Body of pancreas (tissue), 4 donors: Measurements from ENCODE around the gene FAM131A.

Experiments used
- CTCF ChIP-seq, 7 experiments: fragments of 450-650 bp in 4 of 7; fragments of 200-600 bp in 3 of 7; sonication (generic) in 3 of 7; IDR thresholded peaks; one replicate each; pipeline ENCODE4 v1.5.1; 2016 to 2019; ENCODE audit warnings: antibody characterized with exemption in 7 of 7
- POLR2A ChIP-seq, 3 donors: fragments of 450-650 bp; IDR thresholded peaks; one replicate each; pipeline ENCODE4 v1.6.1; 2016; ENCODE audit warnings: antibody characterized with exemption in 3 of 3, mild to moderate bottlenecking in 2 of 3

GRCh38 chr3:184307915-184308314, 29.5 kb upstream of the FAM131A start:
- no peak for TF ChIP-seq CTCF (IDR thresholded peaks at IDR 0.05)
- no peak for TF ChIP-seq POLR2A (IDR thresholded peaks at IDR 0.05)
